Loucy (cell line): ENCODE data around the gene C8B.

ENCODE experiments used
- H2AFZ ChIP-seq: fragments of 200-600 bp; sonication (generic); 2 replicates; pipeline ENCODE4 v1.6.0; 2016; ENCODE audit warnings: antibody characterized with exemption, mild to moderate bottlenecking, low read length, moderate library complexity
- H3F3A ChIP-seq: fragments of 200-600 bp; 2 replicates; pipeline ENCODE4 v1.6.0; 2016; ENCODE audit warnings: antibody characterized with exemption, low read depth, mild to moderate bottlenecking
- H3K27me3 ChIP-seq: fragments of 200-600 bp; sonication (generic); 2 replicates; pipeline ENCODE4 v1.6.1; 2014; ENCODE audit warnings: low read length, mild to moderate bottlenecking; ENCODE audit not compliant: insufficient read depth, poor library complexity, severe bottlenecking
- H3K36me3 ChIP-seq: fragments of 200-600 bp; sonication (generic); 2 replicates; pipeline ENCODE4 v1.6.1; 2016; ENCODE audit warnings: low read length; ENCODE audit not compliant: insufficient read depth
- H3K4me1 ChIP-seq: fragments of 200-600 bp; sonication (generic); 2 replicates; pipeline ENCODE4 v1.5.1; 2014; ENCODE audit warnings: low read length, mild to moderate bottlenecking; ENCODE audit not compliant: insufficient read depth, poor library complexity, severe bottlenecking
- H3K4me2 ChIP-seq: fragments of 200-600 bp; sonication (generic); 2 replicates; pipeline ENCODE4 v1.6.0; 2014; ENCODE audit warnings: antibody characterized with exemption, low read length, low read depth, mild to moderate bottlenecking; ENCODE audit not compliant: poor library complexity, severe bottlenecking
- H3K4me3 ChIP-seq: fragments of 200-600 bp; sonication (generic); 2 replicates; pipeline ENCODE4 v1.5.1; 2014; ENCODE audit warnings: low read length, mild to moderate bottlenecking, mixed read lengths; ENCODE audit not compliant: poor library complexity, severe bottlenecking
- H3K79me2 ChIP-seq: fragments of 200-600 bp; sonication (generic); 2 replicates; pipeline ENCODE4 v1.6.1; 2014; ENCODE audit warnings: low read length; ENCODE audit not compliant: insufficient read depth
- H3K9ac ChIP-seq: fragments of 200-600 bp; sonication (generic); 2 replicates; pipeline ENCODE4 v1.6.0; 2014; ENCODE audit warnings: mild to moderate bottlenecking, low read depth, low read length, moderate library complexity; ENCODE audit not compliant: poor library complexity, severe bottlenecking
- H3K9me2 ChIP-seq: fragments of 200-600 bp; sonication (generic); replicated peaks from 2 replicates; pipeline ENCODE4 v1.6.1; 2016; ENCODE audit warnings: low read depth, low read length, mixed read lengths
- H3K9me3 ChIP-seq: fragments of 200-600 bp; sonication (generic); 2 replicates; pipeline ENCODE4 v1.6.1; 2014; ENCODE audit warnings: mild to moderate bottlenecking, antibody characterized with exemption, low read length, low read depth; ENCODE audit not compliant: insufficient read depth
- H4K20me1 ChIP-seq: fragments of 200-600 bp; sonication (generic); 2 replicates; pipeline ENCODE4 v1.6.0; 2014; ENCODE audit warnings: antibody characterized with exemption, low read length, mild to moderate bottlenecking; ENCODE audit not compliant: insufficient read depth, poor library complexity, severe bottlenecking
- EZH2phosphoT487 ChIP-seq: fragments of 200-600 bp; IDR thresholded peaks from 2 replicates; pipeline ENCODE4 v1.6.1; 2018; ENCODE audit warnings: antibody characterized with exemption, mild to moderate bottlenecking, moderate library complexity, borderline replicate concordance
- TF ChIP-seq, protein P1 (sequence below): fragments of 200-600 bp; sonication (generic); conservative IDR thresholded peaks from 2 replicates; pipeline ENCODE4 v1.5.1; 2014; ENCODE audit warnings: mild to moderate bottlenecking, antibody characterized with exemption, low read length

C8B gene

DNA sequence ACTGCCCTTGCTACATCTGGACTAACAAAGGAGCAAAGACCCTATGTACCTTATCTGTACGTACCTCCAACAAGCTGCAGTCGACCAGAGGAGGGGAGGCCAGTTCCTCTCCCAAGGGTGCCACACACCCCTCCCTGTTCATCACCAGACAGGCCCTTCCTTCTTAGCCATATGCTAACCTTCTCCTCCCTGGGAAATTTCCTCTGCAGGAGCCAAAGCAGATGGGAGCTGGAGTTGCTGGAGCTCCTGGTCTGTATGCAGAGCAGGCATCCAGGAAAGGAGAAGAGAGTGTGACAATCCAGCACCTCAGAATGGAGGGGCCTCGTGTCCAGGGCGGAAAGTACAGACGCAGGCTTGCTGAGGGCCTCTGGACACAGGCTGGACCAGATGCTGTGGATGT, 48.5 kb downstream of the C8B start:
- TF ChIP-seq, protein P1, sequence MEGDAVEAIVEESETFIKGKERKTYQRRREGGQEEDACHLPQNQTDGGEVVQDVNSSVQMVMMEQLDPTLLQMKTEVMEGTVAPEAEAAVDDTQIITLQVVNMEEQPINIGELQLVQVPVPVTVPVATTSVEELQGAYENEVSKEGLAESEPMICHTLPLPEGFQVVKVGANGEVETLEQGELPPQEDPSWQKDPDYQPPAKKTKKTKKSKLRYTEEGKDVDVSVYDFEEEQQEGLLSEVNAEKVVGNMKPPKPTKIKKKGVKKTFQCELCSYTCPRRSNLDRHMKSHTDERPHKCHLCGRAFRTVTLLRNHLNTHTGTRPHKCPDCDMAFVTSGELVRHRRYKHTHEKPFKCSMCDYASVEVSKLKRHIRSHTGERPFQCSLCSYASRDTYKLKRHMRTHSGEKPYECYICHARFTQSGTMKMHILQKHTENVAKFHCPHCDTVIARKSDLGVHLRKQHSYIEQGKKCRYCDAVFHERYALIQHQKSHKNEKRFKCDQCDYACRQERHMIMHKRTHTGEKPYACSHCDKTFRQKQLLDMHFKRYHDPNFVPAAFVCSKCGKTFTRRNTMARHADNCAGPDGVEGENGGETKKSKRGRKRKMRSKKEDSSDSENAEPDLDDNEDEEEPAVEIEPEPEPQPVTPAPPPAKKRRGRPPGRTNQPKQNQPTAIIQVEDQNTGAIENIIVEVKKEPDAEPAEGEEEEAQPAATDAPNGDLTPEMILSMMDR = no peak
- no peak for TF ChIP-seq EZH2phosphoT487
- no peaks in the 10 kb centered on the region for H3K36me3 ChIP-seq

DNA sequence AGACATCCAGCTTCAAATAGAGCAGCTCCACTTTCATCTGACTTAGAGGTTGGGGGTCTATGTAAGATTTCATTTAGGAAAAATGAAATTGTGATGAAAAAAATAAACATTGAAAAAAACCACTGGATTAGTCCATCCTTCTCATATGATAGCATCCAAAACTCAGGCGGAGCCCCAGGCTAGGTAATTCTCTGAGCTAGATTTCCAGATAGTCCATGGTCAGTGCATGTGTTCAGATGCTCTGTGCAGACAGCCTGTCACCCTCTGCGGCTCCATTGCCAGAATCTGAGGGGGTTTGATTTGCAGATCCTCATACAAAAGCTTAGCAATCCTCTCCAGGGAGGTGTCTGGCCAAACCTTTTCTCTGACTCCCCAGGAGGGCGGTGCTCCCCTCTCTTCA, 49.2 kb downstream of the C8B start:
- Histone ChIP-seq H3K36me3 (no peaks in the 10 kb centered on the region), H2AFZ (no peak overlapping the region), H3K4me2 (no peak overlapping the region), H3K9me2 (no peaks in the 10 kb centered on the region), H3K4me1 (no peaks in the 10 kb centered on the region), H3K4me3 (no peak overlapping the region), H3K9ac (no peak overlapping the region), H4K20me1 (no peaks in the 10 kb centered on the region), H3F3A (no peaks in the 10 kb centered on the region), H3K79me2 (no peaks in the 10 kb centered on the region), H3K9me3 (no peaks in the 10 kb centered on the region), H3K27me3 (no peaks in the 10 kb centered on the region)
- TF ChIP-seq, protein P1 = no peak
- TF ChIP-seq EZH2phosphoT487 = no peak

More for the DNA sequence above, 48.5 kb downstream of the C8B start:
- Histone ChIP-seq H3F3A (no peaks in the 10 kb centered on the region), H3K9me2 (no peaks in the 10 kb centered on the region), H2AFZ (no peak overlapping the region), H4K20me1 (no peaks in the 10 kb centered on the region), H3K79me2 (no peaks in the 10 kb centered on the region), H3K27me3 (no peaks in the 10 kb centered on the region), H3K4me1 (no peaks in the 10 kb centered on the region), H3K9ac (no peak overlapping the region), H3K4me2 (no peak overlapping the region), H3K9me3 (no peaks in the 10 kb centered on the region), H3K4me3 (no peak overlapping the region)

DNA sequence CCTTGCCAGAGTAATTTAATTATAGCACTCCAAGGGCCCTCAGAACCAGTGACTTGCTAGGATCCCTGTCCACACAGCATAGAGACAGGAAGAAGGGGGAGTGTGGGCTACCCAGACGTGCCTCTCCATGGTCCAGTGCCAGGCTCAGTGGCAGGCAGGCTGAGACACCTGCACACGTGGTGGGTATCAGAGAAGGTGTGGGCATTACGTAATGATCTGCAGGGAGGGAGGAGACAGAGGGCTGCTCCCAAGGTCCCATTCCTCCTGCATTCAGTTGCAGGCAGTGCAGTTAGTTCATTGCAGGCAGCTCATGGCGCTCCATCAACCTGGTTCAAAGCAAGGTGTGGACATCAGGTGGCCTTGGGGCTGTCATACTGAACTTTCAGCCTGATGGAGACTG, 49.9 kb downstream of the C8B start:
- Histone ChIP-seq H3K79me2 (no peaks in the 10 kb centered on the region), H3K4me1 (no peaks in the 10 kb centered on the region), H3K4me2 (no peak overlapping the region), H3F3A (no peaks in the 10 kb centered on the region), H3K4me3 (no peak overlapping the region), H3K9me2 (no peaks in the 10 kb centered on the region), H3K9me3 (no peaks in the 10 kb centered on the region), H3K9ac (no peak overlapping the region), H3K36me3 (no peaks in the 10 kb centered on the region), H2AFZ (no peak overlapping the region), H3K27me3 (no peaks in the 10 kb centered on the region), H4K20me1 (no peaks in the 10 kb centered on the region)
- no peak for TF ChIP-seq EZH2phosphoT487
- TF ChIP-seq, protein P1 = no peak
